HEK293T (cell line): Measurements from ENCODE around the gene PGAM2.
A peak's percentile ranks its signal among the peaks of the same experiment; 100 is the strongest.
"Not testable (repeated sequence)": the region's sequence is repeated elsewhere in the genome, so short reads cannot be mapped to it uniquely, and the experiment has no call there.

ENCODE experiments used
- CTCF ChIA-PET: fragments of 350-600 bp; formaldehyde crosslinking; extraction: SDS; loops from one replicate; lab custom pipeline; 2021; ENCODE audit warnings: antibody characterized with exemption, inconsistent platforms; lab: Yijun Ruan, JAX
- POLR2A ChIA-PET: fragments of 350-600 bp; formaldehyde crosslinking; extraction: SDS; loops from one replicate; lab custom pipeline; 2020; ENCODE audit warnings: antibody characterized with exemption, inconsistent platforms; lab: Yijun Ruan, JAX
- DNase-seq: peaks from one replicate; pipeline ENCODE4 v3.0.0; 2012; ENCODE audit warnings: mixed read lengths; ENCODE audit errors: extremely low spot score
- ARNT ChIP-seq: fragments of 450-650 bp; IDR thresholded peaks from 2 replicates; pipeline ENCODE4 v1.6.1; 2017; ENCODE audit warnings: mild to moderate bottlenecking
- CTBP1 ChIP-seq: fragments of 450-650 bp; IDR thresholded peaks from 2 replicates; pipeline ENCODE4 v1.6.1; 2016; ENCODE audit warnings: borderline replicate concordance
- FOXA1 ChIP-seq: fragments of 450-650 bp; IDR thresholded peaks from 2 replicates; pipeline ENCODE4 v1.6.1; 2016; ENCODE audit warnings: mild to moderate bottlenecking
- FOXK2 ChIP-seq: fragments of 450-650 bp; IDR thresholded peaks from 2 replicates; pipeline ENCODE4 v1.6.1; 2016; ENCODE audit warnings: mild to moderate bottlenecking
- HDGF ChIP-seq: fragments of 450-650 bp; IDR thresholded peaks from 2 replicates; pipeline ENCODE4 v1.6.1; 2017; ENCODE audit warnings: antibody characterized with exemption, borderline replicate concordance
- LEF1 ChIP-seq: fragments of 450-650 bp; IDR thresholded peaks from 2 replicates; pipeline ENCODE4 v1.6.1; 2017; ENCODE audit warnings: mild to moderate bottlenecking, borderline replicate concordance
- NFRKB ChIP-seq: fragments of 450-650 bp; IDR thresholded peaks from 2 replicates; pipeline ENCODE4 v1.6.1; 2016; ENCODE audit warnings: mild to moderate bottlenecking, moderate library complexity
- SUZ12 ChIP-seq: fragments of 450-650 bp; IDR thresholded peaks from 2 replicates; pipeline ENCODE4 v1.6.1; 2016; ENCODE audit warnings: mild to moderate bottlenecking
- TARDBP ChIP-seq: fragments of 450-650 bp; IDR thresholded peaks from 2 replicates; pipeline ENCODE4 v1.6.1; 2016
- ZNF384 ChIP-seq: fragments of 450-650 bp; IDR thresholded peaks from 2 replicates; pipeline ENCODE4 v1.6.1; 2016
- TF ChIP-seq, protein P1 (sequence below): fragments of 450-650 bp; IDR thresholded peaks from 2 replicates; pipeline ENCODE4 v1.6.1; 2016

PGAM2 gene

DNA sequence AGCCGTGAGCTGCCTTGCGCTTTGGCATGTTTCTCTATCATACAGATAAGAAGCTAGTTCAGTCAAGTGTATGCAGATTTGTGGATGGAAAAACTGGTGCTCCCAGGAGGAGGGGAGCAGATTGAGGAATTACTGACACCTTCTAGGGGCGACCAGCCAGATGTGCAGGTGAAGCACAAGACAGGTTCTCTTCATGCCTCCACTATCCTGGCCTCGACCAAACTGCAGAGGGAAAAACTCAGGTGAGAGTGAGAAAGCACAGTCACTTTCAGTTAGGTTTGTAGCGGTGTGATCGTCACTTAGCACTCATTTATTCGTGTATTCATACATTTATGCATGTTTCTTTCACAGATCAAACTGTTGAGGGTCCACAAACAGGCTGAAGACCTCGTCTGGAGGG, 21.5 kb downstream of the PGAM2 start:
- TF ChIP-seq LEF1 (no peak), HDGF (no peak), CTBP1 (no peak)
- TF ChIP-seq, protein P1, sequence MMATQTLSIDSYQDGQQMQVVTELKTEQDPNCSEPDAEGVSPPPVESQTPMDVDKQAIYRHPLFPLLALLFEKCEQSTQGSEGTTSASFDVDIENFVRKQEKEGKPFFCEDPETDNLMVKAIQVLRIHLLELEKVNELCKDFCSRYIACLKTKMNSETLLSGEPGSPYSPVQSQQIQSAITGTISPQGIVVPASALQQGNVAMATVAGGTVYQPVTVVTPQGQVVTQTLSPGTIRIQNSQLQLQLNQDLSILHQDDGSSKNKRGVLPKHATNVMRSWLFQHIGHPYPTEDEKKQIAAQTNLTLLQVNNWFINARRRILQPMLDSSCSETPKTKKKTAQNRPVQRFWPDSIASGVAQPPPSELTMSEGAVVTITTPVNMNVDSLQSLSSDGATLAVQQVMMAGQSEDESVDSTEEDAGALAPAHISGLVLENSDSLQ, result no peak
- POLR2A ChIA-PET, result interaction anchor here (0.7 to 1.9 kb wide), 13 partner anchors 8 to 94 kb away, joined by 3 to 7 read pairs (median 3); partner anchors contain the start of gene POLD2
- DNase-seq, result no peak
- CTCF ChIA-PET, result interaction anchor here (0.6 kb wide), 1 partner anchor 9 kb away, joined by 3 read pairs; no protein-coding TSS in a partner anchor

DNA sequence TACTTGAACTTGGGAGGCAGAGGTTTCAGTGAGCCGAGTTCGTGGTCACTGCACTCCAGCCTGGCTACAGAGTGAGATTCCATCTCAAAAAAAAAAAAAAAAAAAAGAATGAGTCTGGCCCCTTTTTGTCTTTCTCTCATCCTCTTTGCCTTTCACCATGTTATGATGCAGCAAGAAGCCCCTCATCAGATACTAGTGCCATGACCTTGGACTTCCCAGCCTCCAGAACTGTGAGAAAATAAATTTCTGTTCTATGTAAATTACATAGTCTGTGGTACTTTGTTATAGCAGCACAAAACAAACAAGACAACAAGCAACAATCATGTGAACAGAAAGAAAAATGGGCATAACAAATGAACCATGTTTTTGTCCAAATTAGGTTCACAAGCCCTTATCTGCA, 23.1 kb downstream of the PGAM2 start:
- ChIA-PET CTCF (no interaction called here), POLR2A (no interaction called here)
- TF ChIP-seq ZNF384, result no peak
- no peak for TF ChIP-seq SUZ12
- TF ChIP-seq TARDBP, result no peak
- TF ChIP-seq FOXK2, result no peak
- no peak for TF ChIP-seq NFRKB
- TF ChIP-seq ARNT, result no peak
- TF ChIP-seq, protein P1, result no peak
- TF ChIP-seq CTBP1, result no peak
- TF ChIP-seq FOXA1, result no peak
- no peak for TF ChIP-seq LEF1
- no peak for DNase-seq

DNA sequence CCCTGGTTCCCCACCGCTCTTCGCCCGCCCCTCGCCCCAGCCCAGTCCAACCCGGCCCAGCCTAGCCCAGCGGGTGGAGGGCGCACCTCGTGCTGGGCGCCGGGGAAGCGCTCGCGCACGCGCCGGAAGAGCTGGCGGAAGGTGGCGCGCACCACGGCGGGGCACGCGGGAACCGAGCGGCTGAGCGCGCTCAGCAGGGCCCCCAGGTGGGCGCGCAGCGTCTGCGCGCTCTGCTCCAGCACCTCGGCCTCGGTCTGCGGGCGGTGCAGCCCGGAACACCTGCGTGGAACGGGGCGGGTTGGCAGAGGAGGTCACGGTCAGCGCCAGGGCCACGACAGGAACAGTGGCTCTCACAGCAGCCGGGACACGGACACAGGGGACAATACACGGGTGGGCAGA, 24.9 kb downstream of the PGAM2 start:
- DNase-seq, CTCF ChIA-PET, POLR2A ChIA-PET: not testable (repeated sequence)

DNA sequence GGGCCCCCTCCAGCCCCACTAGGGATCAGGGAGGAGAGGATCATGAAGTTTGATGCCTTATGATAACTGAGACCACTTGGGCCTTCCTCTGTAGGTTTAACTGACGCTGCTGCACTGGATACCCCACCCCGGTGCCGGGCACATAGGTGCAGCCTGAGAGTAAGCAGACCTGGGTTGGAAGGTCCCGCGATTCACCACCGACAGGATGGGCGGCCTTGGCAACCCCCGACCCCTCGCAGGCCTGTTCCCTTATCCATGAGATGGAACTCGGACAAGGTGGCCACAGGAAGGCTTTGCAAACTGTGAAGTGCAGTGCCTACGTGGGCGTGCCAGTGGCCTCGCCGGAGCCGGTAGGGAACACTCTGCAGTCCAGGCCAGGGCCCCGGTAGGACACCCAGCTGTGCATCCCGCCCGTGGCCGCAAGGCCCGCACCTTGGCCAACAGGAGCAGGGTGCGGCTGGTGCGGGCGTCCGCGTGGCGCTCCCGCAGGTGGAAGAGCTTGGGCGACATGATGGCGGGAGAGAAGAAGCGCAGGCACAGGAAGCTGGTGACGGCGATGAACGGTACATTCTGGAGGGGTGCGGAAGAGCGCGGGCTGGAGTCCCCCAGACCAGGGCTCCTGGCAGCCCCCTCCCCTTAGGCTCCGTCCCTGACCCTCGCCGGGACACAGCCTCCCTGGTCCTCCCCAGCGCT, 25.4 kb downstream of the PGAM2 start:
- DNase-seq, CTCF ChIA-PET, POLR2A ChIA-PET: not testable (repeated sequence)

DNA sequence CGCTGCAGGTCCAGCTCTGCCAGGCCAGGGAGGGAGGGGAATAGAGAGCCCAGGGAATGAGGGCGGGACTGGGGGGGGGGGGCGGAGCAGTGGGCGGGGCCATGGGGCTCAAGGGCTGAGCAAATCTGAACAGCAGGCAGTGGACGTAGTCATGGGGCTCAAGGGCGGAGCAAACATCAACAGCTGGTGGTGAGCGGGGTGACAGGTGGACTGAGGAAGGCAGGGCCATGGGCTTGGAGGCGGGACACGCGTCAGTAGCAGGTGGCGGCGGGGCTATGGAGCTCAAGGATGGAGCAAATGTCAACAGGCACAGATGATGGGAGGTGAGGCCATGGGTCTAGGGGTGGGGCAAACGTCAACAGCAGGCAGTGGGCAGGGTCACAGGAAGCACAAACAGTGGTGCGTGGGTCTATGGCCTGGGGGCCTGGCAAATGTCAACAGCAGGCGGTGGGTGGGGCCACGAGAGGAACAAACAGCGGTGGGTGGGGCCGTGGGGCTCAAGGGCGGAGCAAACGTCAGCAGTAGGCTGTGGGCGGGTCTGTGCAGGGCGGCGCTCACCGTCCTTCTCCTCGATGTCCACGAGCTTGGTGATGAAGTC, 26.3 kb downstream of the PGAM2 start:
- TF ChIP-seq, protein P1, result 0 out of 2 replicates have a peak, but pooled peaks have one; percentile 39
- CTCF ChIA-PET, POLR2A ChIA-PET, DNase-seq: not testable (repeated sequence)

DNA sequence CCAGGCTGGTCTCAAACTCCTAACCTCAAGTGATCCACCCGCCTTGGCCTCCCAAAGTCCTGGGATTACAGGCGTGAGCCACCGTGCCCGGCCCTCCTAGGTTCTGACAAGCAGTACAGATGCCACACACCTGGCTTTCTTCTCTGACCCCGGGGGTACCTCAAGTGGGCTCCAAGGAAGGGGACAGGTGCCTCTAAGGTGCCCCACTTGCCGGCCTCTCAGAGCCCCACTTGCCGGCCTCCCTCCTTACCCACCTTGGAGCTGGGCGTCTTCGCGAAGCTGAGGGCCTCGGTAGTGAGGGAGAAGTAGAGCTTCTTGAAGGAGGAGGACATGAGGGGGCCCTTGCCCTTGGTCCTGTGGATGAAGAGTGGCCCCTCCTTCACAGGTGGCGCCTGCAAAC, 26.8 kb downstream of the PGAM2 start:
- POLR2A ChIA-PET, DNase-seq, CTCF ChIA-PET: not testable (repeated sequence)

DNA sequence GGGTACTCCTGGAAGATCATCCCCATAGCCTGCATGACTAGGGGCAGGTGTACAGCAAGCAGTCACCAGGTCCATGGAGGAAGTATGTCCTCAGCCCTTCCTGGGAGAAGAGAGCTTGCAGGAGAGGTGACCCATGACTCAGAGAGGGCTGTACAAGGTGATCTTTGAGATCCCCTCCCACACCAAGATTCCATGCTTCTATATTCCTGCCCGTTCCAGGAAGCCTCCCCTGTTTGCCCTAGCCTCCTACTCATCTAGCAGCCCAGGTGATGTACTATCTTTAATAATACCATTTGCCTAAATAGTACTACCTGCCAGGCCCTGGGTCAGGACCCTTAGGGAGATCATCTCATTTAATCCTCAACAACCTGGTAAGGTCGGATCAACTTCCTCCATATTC, 27.4 kb downstream of the PGAM2 start:
- POLR2A ChIA-PET, DNase-seq, CTCF ChIA-PET: not testable (repeated sequence)

DNA sequence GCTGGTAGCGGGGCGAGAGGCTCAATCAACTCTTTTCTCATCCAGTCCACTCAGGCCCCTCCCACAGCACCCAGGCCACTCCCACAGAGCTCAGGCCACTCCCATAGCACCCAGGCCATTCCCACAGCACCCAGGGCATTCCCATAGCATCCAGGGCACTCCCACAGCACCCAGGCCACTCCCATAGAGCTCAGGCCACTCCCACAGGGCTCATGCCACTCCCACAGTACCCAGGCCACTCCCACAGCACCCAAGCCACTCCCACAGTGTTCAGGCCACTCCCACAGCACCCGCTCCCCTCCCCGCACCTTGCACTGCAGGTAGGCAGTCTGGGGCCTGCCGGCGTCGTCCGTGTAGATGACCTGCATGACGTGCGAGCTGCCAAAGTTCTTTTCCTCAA, 29.0 kb downstream of the PGAM2 start:
- CTCF ChIA-PET, DNase-seq: not testable (repeated sequence)
- POLR2A ChIA-PET, result interaction anchor here (0.5 kb wide), 1 partner anchor 8 kb away, joined by 3 read pairs; the partner anchor contains the start of gene DBNL

DNA sequence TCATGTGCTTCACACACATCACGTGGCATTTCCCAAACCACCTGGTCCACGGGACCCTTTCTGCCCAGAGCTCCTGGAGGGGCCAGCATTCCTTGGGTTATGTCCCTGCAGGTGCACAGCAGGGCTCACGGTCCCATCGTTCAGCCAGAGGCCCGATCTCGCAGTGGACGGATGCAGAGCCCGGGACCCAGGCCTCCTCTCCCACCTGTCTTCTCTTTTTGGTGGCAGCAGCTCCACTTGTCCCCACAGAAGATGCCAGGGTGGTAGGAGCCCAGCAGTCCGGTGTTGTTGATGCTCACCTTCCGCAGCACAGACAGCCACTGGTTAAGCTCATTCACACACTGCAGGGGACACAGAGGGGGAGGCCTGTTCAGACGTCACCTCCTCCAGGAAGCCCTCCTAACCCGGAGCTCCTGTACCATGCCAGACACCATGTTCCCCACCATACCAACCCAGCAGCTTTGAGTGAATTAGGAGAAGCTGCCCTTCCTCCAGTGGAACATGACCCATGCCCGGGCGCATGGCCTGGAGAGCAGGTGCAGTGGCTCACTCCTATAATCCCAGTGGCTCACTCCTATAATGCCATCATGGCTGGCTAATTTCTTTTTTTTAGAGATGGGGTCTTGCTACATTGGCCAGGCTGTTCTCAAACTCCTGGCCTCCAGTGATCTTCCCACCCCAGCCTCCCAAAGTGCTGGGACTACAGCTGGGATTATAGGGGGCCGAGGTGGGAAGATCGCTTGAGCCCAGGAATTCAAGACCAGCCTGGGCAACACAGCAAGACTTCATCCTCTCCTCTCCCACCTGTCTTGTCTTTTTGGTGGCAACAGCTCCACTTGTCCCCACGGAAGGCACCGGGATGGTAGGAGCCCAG, 31.2 kb downstream of the PGAM2 start:
- CTCF ChIA-PET, DNase-seq: not testable (repeated sequence)
- POLR2A ChIA-PET, result interaction anchor here (0.7 kb wide), 1 partner anchor 11 kb away, joined by 3 read pairs; no protein-coding TSS in a partner anchor

DNA sequence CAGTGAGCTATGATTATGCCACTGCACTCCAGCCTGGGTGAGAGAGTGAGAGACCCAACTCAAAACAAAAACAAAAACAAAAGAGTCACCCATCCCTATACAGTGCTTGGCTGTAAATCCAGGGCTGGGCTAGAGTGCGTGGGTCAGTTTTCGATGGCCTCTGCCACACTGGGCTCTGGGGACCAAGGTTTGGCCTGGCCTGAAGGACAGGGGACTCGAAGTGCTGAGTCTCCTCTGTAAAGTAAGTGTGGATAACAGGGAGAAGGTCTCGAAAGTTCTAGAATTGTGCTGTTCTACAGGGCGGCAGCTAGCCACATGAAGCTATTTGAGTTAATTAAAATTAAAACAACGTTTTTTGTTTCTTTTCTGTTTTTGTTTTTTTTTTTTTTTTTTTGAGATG, 33.3 kb downstream of the PGAM2 start:
- POLR2A ChIA-PET, CTCF ChIA-PET, DNase-seq: not testable (repeated sequence)

DNA sequence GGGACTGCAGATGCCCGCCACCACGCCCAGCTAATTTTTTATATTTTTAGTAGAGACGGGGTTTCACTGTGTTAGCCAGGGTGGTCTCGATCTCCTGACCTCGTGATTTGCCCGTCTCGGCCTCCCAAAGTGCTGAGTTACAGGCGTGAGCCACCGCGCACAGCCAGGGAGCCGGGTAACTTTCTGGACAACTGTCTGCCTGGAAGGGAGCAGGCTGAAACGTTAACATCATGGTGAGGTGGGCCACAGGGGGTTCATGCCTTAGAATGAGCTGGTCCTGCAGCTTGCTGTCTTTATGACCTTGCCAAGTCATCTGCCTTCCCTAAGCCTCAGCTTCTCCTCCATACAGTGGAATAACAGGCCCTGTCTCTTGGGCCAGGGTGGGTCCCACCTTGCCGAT, 34.0 kb downstream of the PGAM2 start:
- POLR2A ChIA-PET, DNase-seq, CTCF ChIA-PET: not testable (repeated sequence)

DNA sequence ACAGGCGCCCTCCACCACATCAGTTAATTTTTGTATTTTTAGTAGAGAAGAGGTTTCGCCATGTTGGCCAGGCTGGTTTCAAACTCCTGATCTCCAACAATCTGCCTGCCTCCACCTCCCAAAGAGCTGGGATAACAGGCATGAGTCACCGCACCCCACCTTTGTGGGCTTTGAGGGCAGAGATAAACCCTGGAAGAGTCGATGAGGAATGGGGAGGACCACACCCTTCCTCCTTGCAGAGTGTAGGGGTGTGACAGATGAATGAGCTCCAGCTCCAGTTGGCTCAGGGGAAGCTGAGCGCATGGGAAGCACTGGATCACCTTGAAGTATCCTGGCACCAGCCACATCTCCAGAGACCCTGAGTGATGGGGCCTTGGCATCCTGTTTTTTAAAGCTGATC, 35.3 kb downstream of the PGAM2 start:
- CTCF ChIA-PET, POLR2A ChIA-PET, DNase-seq: not testable (repeated sequence)

DNA sequence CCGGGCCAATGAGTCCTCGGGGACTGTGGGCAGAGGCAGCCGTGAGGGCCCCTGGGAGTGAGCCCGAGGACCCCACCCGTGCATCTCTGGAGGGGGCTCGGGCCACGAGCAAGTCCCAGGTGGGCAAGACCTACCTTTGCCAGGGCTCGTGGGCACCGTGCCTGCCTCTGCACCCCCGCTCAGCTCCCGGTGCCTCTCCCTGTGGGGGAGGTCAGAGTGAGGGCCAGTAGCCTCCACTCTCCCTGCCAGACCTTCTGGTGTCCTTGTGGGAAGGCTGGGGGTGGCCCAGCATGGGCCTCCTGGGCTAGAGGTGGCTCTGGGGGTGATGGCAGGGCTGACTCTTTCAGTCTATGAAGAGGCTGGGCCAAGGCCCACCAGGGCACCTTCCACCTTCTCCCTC, 35.9 kb downstream of the PGAM2 start:
- DNase-seq, POLR2A ChIA-PET, CTCF ChIA-PET: not testable (repeated sequence)
